Muscle of back (tissue), 11 donors: Measurements from ENCODE around the gene TMEM176A. TPM values are rescaled to one million over a fixed set of nuclear protein-coding genes. Genes with fewer than 3 reads are reported as not detected.
"Not testable (repeated sequence)": the region's sequence is repeated elsewhere in the genome, so short reads cannot be mapped to it uniquely, and the experiment has no call there.

ENCODE experiments used
- DNase-seq, 3 donors: peaks; one replicate each; pipeline versions ENCODE4 v3.0.0 to v3.0.0-alpha.2; 2013
- polyA plus RNA-seq, 10 donors: library from polyadenylated mRNA; unstranded; fragments of 120-200 nt; gene quantifications; one replicate each; pipeline ENCODE4 v1.2.1, GENCODE V29; 2013; ENCODE audit not compliant: insufficient read length in 10 of 10

TMEM176A gene
- polyA plus RNA-seq, 10 donors, result 8.8 to 21.4 (median 12.6) TPM

DNA sequence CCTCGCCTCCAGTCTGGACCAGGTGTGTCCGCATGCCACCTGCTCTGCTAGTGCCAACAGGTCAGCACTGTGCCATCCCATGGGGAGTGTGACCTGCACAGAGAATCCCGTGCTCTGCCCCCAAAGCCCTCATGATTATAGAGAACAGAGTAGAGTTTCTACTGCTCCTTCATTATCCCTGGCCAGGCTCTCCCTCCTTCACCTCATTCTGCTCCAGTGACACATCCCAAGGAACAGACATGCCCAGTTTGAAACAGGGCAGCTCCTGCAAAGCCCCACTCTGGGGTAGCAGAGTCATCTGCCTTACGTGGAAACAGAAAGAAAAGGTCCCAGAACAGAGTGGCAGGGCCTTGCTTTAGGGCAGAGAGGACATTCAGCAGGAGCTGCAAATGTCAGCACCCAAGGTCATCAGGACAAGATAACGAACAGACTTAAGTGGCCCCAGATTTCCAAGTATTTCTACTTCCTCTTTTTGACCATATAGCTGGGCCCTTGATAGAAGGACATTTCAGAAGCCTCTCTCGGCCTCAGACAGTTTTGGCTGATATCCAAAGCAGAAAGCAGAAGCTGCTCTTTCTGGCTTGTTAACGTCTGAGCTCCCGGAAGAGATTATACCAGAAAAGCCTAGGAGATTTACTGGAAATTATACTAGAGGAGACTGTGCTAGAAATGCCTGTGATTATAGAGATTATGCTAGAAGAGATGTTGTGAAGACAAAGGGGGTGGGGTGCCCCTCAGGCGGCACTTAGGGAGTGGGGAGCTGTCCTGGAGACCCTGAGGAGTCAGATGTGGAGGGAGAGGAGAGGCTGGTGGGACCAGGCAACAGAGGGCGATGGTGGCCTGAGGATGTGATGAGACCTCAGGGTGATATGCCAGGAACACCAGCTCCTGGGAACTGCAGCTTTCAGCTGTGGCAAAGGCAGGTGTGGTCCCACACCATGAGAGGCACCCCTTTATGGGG lies 13.0 kb upstream of the TMEM176A start:
- DNase-seq, result peak in 2 of 3 donors; percentile 65 to 83

DNA sequence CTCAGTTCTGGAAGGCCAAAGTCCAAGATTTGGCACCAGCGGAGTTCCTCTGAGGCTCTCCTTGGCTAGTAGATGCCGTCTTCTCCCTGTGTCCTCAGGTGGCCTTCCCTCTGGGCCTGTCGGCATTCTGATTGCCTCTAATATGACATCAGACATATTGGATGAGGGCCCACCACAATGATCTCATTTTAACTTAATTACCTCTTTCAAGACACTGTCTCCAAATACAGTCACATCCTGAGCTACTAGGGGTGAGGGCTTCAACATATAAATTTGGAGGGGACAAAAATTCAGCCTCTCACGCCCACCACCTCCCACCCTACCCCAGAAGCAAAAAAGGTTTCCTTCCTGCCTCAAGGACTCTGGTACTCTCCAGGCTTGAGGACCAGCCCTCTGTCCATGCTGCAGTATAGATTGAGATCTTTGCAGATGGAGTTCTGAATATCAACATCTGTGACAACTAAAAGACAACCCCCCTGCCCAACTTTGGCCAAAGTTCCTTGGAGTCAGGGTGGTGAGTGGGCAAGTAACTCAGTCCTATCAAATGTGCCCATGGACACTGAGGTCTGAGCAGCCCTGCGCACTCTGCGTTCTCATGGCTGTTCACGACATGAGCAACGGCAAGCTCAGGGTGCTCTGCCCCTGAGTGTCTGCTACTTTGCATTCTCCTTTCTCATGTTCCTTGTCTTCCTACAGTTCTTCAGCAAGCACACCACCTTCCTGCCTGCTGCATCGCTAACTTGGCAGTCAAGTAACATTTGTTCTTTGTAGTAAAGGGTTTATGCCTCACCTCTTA lies 11.9 kb upstream of the TMEM176A start:
- peak in 2 of 3 donors; percentile 71 to 77 for DNase-seq

DNA sequence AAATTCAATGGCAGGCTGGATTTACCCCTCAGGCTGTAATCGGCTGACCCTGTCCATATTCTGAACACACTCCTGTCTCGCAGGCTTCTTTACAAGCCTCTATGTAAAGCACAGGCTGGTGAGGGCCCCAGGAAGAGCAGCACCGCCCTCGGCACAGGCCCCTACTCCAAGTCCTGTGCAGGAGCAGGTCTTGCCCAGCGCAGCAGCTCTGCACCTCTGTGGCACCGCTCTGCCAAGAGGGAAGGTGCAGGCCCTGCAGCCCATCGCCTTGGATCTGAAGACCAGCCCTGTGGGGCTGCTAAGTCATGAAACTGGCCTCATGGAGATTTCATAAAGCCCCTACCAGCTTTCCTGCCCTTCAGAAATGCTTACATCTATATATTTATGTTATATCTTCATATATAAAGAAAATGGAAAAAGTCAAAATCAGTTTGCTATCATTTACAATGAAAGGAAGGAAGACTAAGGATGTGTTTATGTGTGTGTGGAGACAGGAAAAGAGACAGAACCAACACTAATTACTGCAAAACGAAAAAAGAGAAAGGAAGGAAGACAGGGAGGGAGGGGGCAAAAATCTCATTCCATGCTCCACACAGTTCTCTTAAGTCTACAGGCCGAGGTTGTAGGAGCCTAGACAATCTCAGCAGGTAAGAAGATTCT lies 10.0 kb upstream of the TMEM176A start:
- no peak for DNase-seq

DNA sequence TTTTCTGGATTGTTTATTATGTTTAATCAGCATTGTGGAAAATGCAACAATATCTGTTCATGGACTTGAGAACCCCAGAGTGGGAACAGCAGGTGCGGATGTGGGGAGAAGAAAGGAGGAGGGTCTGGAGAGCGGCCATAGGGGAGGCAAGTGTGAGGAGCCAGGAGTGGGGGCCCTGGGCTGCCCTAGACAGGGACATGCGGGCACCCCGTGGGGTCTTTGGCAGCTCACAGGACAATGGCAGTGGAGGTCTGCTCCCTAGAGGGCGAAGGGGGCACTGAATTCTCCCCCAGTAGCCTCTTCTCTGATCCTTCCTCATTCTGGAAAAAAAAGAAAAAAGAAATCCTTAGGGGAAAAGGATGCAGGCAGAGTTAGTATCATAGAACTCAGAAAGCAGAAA lies 9.3 kb upstream of the TMEM176A start:
- no peak for DNase-seq

DNA sequence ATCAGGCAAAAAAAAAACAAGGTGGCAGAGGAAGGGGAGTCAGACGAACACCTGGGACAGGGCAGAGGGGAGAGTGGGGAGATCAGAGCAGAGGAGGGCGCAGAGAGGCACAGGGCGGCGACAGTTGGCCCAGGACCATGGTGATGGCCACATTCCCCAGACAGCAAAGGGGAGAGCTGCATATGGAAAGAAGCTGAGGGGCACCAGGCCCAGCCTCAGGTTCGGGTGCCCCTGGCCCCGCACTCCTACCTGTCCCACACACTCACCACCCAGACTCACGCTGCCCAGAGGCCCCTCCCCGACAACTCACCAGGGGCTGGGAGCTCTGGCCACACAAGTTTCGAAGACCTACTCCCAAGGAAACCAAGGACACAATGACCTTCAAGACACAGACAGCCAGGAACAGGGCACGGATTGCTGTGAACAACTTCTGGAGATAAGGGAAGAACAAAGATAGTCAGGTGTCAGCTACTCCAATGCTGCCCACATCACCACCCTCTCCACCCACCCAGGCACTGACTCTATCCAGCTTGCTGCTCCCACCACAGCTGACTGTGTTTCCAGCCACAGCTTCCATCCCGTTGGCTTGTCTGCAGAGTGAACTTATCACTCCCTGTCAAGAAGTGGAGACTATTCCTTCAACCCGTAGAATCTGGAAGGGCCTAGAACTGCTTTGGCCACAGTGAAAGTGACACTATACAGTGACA lies 8.7 kb upstream of the TMEM176A start:
- DNase-seq, result no peak

DNA sequence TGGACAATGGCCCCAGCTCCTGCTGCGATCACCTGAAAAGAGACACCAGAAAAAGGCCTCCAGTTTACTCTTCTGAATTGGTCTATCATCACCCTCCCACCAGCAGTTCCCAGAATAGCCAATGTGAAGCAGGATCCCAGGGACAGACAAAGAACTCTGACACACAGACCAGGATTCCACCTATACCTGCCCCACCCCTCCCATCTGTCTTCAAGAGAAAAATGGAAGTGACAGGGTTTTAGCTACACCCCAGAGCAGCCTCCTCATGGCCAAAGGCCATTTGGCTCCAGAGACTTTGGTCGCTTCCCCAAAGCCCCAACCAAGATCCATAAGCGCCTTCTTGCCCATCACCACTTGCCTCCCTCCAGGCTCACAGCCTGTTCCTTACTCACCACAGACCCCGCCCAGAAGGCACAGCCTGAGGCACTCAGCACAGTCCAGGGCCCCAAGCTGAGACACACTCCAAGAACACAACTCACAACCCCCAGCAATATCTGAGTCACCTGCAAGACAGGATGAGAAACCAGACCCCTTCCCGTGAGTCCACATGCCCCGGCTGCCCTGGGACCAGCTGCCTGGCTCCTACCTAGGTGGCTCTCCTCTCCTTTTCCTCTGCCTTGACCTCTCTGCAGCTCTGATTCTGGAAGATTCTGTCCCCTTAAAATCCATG lies 6.9 kb upstream of the TMEM176A start:
- DNase-seq, result no peak

DNA sequence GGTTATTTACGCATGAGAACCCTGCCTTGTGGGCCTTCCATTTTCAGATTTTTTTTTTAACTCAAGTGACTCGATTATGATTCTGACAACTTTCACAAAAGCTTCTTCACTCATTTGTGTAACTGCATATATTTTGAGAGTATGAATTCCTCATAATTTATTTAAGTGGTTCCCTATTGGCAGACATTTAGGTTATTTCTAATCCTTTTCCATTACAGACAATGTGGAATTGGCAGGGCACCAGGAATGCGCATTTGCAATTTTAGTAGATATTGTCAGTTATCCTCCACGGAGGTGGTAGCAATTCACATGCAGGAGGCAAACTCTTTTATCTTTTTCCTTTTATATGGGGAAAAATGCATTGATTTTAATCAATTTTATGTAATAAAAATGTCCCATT lies 2.9 kb upstream of the TMEM176A start:
- DNase-seq, result no peak

DNA sequence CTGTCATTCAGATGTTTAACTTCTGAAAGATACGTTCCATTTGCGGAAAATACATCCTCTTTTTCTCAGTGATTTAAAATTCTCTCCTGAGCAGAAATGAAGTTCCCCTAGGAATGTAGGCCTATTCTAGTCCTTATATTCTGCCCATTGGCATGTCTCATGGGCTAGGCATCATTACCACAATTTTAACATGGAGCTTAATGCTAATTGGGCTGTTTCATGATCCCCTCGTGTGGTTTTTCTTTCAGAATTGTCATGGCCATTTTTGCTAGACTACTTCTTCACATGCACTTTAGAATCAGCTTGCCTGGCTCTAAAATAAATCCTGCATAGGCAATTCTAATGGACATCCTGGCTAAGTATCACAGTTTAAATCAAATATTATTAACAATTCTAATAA lies 1.4 kb upstream of the TMEM176A start:
- no peak for DNase-seq

DNA sequence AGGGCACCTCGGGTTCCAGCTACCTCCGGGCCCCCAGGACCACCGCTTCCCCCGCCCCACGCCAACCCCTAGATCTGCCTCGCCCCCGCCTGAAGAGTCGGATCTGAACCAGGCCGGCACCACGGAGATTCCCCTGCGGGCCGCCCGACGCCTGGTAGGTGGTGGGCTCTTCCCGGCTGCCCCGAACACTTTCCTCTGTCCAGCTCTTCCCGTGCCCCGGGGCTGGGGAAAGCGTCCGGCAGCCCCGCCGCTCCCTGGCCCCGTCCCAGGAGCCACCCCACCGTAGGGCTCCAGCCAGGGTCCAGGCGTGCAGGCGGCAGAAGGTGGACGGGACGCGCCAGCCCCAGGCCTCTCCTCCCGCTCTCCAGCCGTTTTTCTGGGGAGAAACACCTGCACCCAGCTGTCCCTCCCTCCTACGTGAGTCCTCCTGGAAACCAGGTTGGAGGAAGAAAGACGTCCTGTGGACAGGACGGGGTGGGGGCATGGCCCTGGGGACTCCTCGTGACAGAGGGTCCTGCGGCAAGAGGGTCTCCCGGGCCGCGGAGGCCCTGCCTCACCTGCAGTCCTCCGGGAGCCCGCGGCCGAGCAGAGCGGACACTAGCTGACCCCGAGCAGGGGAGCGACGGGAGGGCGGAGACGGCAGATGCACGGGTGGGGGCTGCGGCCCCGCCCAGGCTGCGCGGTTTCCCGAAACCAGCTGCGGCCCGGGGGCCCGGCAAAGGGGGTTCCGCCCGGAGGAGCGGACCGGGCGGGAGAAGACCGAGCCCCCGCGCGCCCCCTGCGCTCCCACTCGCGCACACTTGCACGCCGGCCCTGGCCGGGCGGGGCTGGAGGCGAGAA lies 608 bp upstream of the TMEM176A start, which contains the start of gene TMEM176B:
TSS of gene TMEM176B (minus strand) at position 624 of the 840 bp plus-strand sequence. CDS start 3,795 bp downstream, outside the sequence.
- peak in 2 of 3 donors; percentile 73 to 87 for DNase-seq

DNA sequence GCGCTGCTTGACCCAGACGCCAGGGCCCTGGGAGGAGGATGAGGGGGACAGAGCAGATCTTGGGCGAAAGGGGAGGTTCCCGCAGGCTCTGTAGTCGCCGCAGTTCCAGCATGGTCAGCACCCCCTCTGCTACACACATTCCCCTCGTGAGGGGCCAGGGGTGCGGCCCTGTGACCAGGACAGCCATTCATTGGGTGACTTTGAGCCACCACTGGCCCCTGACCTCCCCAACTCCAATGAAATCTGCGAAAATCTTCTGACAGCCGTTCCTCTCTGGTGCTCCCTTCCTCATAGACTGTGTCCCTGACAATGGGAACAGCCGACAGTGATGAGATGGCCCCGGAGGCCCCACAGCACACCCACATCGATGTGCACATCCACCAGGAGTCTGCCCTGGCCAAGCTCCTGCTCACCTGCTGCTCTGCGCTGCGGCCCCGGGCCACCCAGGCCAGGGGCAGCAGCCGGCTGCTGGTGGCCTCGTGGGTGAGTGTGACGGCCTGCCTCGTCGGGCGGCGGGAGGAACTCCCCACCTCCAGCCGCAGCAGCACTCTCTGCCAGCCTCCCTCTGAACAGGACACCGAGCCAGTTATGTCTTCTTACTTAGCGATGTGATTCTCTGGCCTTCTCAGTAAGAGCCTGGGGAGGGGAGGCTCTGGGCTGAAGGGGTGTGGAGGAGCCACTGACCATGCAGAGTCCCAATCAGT lies 825 bp downstream of the TMEM176A start:
- DNase-seq, result peak in 1 of 3 donors; percentile 44

DNA sequence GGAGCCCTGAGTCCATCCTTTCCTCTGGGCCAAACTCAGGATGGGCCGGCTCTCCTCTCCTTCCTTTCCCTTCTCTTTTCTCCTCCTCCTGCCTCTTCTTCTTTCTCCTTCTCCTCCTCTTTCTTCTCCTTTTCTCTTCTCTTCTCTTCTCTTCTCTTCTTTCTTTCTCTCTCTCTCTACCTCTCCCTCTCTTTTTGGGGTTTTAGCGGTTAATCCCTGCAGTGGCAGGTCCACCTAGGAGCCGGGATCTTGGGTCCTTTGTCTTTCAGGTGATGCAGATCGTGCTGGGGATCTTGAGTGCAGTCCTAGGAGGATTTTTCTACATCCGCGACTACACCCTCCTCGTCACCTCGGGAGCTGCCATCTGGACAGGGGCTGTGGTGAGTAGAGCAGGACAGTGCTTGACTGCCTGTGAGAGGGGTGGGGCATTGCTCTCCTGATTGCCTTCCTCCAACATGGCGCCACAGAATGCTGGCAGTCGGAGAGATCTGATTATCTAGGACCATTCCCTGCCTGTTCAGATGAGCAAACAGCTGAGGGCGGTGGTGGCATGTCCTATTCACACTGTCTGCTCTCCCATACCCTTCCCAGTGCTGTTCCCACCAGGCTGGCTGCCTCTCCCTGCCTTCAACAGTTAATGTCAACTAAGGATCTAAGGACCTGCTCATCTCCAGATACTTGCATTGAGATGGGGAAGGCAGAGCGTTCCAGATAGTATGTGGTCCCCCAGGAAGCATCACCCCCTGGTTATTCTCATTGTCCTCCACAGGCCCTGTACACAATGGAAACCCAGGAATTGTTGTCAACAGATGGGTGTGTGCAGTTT lies 1.6 kb downstream of the TMEM176A start:
- DNase-seq, result no peak

DNA sequence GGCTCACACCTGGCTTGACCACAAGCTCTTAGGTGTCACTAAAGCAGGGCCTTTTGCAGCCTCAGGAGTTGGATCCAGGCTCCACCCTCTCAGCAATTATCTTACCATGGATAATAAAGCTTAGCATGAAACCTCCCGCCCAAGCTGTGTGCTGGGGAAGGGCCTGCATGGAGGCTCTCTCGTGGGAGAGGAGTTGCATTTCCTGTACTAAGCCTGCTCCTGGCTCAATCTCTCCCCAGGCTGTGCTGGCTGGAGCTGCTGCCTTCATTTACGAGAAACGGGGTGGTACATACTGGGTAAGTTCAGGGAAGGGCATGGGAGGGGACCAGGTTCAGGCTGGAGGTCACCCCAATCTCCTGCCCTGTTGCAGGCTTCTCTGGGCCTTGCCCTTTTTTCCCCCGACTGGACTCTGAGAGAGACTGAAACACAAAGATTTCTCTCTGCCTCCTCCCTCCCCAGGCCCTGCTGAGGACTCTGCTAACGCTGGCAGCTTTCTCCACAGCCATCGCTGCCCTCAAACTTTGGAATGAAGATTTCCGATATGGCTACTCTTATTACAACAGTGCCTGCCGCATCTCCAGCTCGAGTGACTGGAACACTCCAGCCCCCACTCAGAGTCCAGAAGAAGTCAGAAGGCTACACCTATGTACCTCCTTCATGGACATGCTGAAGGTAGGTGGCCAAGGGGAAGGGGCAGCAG lies 2.7 kb downstream of the TMEM176A start:
- DNase-seq, result no peak

DNA sequence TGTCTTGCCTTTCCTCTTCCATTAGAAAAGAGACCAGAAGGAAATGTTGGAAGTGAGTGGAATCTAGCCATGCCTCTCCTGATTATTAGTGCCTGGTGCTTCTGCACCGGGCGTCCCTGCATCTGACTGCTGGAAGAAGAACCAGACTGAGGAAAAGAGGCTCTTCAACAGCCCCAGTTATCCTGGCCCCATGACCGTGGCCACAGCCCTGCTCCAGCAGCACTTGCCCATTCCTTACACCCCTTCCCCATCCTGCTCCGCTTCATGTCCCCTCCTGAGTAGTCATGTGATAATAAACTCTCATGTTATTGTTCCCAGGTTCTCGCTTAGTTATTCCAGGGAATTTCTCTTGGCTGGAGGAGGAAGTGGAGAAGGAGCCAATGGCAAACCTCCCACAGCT lies 4.2 kb downstream of the TMEM176A start:
- no peak for DNase-seq

DNA sequence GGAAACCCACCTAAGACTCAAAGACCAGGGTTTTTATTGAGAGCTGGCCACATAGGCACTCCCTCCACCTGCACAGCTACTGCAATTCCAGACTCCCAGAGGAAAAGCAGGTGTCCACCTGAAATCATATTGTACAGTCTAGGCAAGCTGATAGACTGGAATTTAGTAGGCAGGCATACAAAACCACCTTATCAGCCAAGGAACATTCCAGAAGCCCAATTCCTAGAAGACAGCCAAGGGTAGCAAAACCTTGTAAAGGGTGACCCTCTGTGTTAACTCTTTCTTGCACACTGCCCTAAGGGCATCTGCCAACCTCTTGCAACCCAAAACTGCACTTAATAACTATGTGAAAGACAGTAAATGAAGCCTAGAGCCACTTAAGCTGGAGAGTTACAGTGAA lies 5.3 kb downstream of the TMEM176A start:
- no peak for DNase-seq

DNA sequence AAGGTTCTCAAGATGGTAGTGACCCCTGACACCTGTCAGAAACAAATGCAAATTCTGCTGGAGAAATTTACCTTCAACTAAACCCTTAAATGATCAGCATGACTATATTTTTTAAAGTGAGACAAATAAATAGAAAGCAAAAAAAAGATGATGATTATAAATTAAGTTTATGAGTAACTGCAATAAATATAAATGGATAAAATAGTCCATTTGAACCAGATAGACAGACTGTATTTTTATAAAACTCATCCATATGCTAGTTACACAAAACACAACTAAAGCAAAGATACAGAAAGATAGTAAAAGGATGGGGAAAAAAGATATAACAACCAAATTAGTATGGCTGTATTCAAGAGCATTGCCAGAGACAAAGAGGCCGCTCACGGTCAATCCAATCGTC lies 5.9 kb downstream of the TMEM176A start:
- no peak for DNase-seq

DNA sequence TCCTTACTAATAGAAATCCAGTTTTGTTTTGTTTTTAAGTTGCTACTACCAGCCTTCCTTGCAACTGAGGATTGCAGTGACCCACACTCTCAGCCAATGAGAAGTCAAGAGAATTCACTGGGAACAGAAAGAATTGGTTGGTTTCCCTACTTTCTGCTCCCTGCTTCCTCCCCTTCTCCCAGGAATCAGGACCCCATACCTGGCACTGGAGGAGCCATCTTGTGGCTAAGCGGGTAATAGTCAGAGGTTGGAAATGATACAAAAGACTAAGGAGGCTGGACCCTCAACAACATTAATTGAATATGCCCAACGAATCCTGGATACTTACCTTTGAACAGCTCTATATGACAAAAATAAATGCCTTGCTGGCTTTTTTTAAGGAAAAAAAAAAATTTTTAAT lies 6.3 kb downstream of the TMEM176A start:
- no peak for DNase-seq

DNA sequence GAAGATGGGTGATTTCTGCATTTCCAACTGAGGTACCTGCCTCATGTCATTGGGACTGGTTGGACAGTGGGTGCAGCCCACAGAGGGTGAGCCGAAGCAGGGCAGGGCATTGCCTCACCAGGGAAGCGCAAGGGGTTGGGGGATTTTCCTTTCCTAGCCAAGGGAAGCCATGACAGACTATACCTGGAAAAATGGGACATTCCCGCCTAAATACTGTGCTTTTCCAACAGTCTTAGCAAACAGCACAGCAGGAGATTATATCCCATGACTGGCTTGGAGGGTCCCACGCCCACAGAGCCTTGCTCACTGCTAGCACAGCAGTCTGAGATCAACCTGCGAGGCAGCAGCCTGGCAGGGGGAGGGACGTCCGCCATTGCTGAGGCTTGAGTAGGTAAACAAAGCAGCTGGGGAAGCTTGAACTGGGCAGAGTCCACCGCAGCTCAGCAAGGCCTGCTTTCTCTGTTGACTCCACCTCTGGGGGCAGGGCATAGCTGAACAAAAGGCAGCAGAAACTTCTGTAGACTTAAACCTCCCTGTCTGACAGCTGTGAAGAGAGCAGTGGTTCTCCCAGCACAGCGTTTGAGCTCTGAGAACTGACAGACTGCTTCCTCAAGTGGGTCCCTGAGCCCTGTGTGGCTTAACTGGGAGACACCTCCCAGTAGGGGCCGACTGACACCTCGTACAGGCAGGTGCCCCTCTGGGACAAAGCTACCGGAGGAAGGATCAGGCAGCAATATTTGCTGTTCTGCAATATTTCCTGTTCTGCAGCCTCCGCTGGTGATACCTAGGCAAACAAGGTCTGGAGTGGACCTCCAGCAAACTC lies 7.3 kb downstream of the TMEM176A start:
- not testable (repeated sequence) for DNase-seq
